Left kidney (tissue), 8 donors: ENCODE measurements around the gene HSD17B2. TPM values are rescaled to one million over a fixed set of nuclear protein-coding genes. Genes with fewer than 3 reads are reported as not detected.
A peak's percentile ranks its signal among the peaks of the same experiment; 100 is the strongest.
"Not testable (repeated sequence)": the region's sequence is repeated elsewhere in the genome, so short reads cannot be mapped to it uniquely, and the experiment has no call there.

Experiments
- DNase-seq: peaks from one replicate; pipeline ENCODE4 v3.0.0-alpha.2; 2013
- long read RNA-seq, 8 donors: transcript quantifications; one replicate each; lab custom pipeline, GENCODE V29; 2026
- polyA plus RNA-seq: library from polyadenylated mRNA; unstranded; fragments of 120-200 nt; gene quantifications from one replicate; pipeline ENCODE4 v1.2.1, GENCODE V29; 2013; ENCODE audit not compliant: insufficient read length

HSD17B2 gene
- polyA plus RNA-seq, result 11.2 TPM
- long read RNA-seq, donor 1, partial matches to known transcripts, result 0 of 4 reads
- long read RNA-seq, donor 1, other reads (novel, unspliced or antisense), result 0 of 4 reads
- long read RNA-seq, donor 2, transcript HSD17B2-201 (5 exons, 1,455 nt), result major isoform, 9 of 15 reads
- long read RNA-seq, donor 2, partial matches to known transcripts, result 5 of 15 reads
- long read RNA-seq, donor 2, other reads (novel, unspliced or antisense), result 0 of 15 reads
- long read RNA-seq, donor 3, transcript HSD17B2-201 (5 exons, 1,455 nt), result major isoform, 10 of 10 reads
- long read RNA-seq, donor 3, partial matches to known transcripts, result 0 of 10 reads
- long read RNA-seq, donor 3, other reads (novel, unspliced or antisense), result 0 of 10 reads
- long read RNA-seq, donor 4, result 0 reads
- long read RNA-seq, donor 5, partial matches to known transcripts, result 0 of 4 reads
- long read RNA-seq, donor 5, other reads (novel, unspliced or antisense), result 0 of 4 reads
- long read RNA-seq, donor 6, partial matches to known transcripts, result 0 of 1 reads
- long read RNA-seq, donor 6, other reads (novel, unspliced or antisense), result 0 of 1 reads
- long read RNA-seq, donor 7, partial matches to known transcripts, result 0 of 1 reads
- long read RNA-seq, donor 7, other reads (novel, unspliced or antisense), result 0 of 1 reads
- long read RNA-seq, donor 8, partial matches to known transcripts, result 0 of 4 reads
- long read RNA-seq, donor 8, other reads (novel, unspliced or antisense), result 0 of 4 reads

GRCh38 chr16:82034981-82035612, at the start of gene HSD17B2:
Gene HSD17B2, plus strand, starts transcription at chr16:82035253. Its CDS starts 172 bp downstream, at chr16:82035425.
- peak; percentile 11 for DNase-seq

DNA sequence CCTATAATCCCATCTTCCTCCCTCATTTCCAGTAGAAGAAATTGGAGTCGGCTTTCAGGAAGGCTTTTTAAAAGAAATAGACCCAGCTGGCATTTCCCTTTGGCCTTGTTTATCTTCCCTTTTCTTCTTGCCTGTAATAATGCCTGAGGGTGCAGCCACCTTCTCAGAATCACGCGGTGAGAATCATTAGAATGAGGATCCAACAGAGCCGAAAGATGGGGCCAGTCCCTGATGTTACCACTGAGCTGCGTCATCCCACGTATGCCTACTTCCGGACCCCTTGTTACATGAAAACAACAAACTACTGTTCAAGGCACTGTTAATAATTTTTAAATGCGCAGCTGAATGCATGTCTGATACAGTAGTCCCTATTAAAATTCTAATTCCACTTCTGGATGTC, 47.9 kb upstream of the HSD17B2 start:
- no peak for DNase-seq

- DNase-seq, result no peak
Measured at GRCh38 chr16:81987706-81988105, 47.3 kb upstream of the HSD17B2 start.

GRCh38 chr16:81992859-81993258, 42.2 kb upstream of the HSD17B2 start:
- DNase-seq, result no peak

GRCh38 chr16:81994485-81994884, 40.6 kb upstream of the HSD17B2 start:
- no peak for DNase-seq

- DNase-seq, result no peak
Measured at GRCh38 chr16:81995651-81996050, 39.4 kb upstream of the HSD17B2 start.

DNA sequence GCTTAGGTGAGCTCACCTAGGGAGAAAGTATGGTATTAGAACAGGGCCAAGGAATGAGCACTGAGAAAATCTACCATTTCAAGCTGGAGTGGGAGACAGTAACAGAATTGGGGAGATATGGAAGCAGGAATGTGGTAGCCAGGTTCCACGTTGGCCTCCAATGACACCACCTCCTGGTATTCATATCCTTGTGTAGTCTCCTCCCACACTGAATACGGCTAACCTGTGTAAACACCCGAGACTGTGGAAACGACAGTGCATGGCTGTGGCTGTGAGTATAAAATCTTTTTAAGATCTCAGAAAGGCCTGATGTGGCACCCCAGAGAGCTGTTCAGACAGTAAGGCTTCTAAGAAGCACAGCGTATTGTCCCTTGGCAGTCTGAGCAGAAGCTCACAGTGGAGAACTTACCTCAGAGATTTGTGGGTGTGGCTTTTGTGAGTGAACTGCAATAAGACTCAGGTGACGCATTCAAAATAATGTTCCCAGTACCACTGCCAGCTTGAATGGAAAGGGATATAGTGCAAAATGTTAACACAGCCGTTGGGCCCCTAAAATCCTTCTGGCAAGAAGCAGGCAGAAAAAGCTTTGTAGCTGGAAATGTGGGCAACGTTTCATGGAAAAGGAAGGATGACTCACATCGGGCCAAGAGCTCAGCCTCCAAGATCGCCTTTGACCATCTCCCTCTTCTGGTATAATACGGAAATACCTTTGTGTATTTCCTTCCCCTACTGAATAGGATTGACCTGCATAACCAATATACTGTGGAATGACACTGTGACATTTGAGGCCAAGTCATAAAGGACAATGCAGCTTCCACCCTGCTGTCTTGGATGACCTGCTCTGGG, 38.2 kb upstream of the HSD17B2 start:
- DNase-seq, result no peak

DNA sequence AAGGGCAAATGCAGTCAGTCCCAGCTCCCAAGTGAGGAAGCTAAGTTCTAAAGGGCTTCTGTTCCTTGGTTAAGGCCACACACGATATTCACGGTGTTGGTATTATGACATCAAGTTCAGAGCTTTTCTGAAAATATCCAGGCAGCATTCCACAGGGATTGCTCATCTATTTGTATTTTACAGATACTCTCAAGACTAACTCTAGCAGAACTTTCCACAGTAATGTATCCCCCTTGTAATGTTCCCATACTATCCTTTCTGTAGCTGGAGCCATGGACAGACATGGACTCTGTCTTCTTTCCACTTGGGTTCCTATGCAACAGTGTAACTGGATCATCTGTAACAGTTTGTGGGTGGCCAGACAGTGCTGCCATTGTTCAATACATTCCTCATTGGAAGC, 37.3 kb upstream of the HSD17B2 start:
- DNase-seq, result no peak

- DNase-seq, result no peak
Measured at GRCh38 chr16:82002831-82003230, 32.2 kb upstream of the HSD17B2 start.

DNA sequence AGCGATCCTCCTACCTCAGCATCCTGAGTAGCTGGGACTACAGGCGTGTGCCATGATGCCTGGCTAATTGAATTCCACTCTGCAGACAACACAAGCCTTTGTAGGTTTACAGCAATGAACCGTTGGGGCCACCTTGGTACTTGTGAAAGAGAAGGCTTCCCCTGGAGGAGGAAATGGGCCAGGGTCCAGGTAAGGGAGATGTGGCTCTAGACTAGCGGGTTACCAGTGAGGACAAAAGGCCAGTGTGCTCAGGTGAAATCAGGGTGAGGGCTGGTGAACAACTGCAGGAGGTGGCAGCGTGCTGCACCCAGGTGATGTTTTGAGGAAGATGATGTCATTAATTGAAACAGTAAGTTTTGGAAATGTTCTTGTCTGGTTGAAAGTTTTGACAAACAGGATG, 30.5 kb upstream of the HSD17B2 start:
- DNase-seq, result peak; percentile 34

- DNase-seq, result peak; percentile 33
Measured at GRCh38 chr16:82005027-82005830, 29.8 kb upstream of the HSD17B2 start.

DNA sequence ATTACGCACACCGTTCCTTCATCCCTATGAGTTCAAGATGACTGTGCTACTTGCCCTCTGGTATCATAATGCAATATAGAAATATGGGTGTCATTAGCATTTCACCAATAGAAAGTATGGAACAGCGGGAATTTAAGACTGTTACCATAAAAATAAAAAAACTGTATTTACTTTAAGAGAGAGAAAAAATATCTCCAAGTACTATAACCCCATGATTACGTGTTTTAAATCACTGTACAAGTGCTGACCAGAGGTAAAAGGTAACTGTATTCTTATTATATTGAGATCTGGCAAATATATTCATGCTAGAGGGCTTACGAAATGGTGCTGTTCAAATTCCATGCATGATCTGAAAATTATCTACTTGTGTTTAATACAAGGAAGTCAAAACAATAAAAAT, 29.0 kb upstream of the HSD17B2 start:
- DNase-seq, result no peak

DNA sequence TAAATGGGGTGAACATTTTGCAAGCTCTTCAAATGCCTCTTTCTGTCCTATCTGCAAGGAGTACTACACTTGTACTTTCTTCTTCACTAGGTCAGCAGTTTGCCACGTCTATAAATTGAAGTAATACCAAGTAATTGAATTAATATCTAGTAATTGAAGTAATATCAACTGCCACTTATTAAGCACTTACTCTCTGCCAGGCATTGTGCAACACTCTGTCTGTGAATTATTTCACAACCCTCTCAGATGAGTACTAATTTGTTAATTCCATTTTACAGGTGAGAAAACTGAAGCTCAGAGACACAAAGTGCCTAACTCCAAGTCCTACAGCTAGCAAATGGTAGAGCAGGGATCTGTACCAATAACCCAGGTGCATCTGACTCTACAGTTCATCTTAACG, 27.9 kb upstream of the HSD17B2 start:
- DNase-seq, result no peak

DNA sequence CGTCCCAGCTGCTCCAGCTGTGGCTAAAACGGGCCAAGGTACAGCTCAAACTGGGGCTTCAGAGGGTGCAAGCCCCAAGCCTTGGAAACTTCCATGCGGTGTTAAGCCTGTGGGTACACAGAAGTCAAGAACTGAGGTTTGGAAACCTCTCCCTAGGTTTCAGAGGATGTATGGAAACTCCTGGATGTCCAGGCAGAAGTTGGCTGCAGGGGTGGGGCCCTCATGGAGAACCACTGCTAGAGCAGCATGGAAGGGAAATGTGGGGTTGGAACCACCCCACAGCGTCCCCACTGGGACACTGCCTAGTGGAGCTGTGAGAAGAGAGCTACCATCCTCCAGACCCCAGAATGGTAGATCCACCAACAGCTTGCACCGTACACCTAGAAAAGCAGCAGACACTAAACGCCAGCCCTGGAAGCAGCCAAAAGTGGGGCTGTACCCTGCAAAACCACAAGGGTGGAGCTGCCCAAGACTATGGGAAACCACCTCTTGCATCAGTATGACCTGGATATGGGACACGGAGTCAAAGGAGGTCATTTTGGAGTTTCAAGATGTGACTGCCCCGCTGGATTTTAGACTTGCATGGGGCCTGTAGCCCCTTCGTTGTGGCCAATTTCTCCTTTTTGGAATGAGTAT, 26.0 kb upstream of the HSD17B2 start:
- DNase-seq, result no peak

DNA sequence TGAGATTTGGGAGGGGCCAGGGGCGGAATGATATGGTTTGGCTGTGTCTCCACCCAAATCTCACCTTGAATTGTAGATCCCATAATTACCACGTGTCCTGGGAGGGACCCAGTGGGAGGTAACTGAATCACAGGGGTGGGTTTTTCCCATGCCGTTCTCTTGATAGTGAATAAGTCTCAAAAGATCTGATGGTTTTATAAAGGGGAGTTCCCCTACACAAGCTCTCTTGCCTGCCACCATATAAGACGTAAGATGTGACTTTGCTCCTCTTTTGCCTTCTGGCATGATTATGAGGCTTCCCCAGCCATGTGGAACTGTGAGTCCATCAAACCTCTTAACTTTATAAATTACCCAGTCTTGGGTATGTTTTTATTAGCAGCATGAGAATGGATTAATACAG, 25.3 kb upstream of the HSD17B2 start:
- not testable (repeated sequence) for DNase-seq

GRCh38 chr16:82010649-82011048, 24.4 kb upstream of the HSD17B2 start:
- no peak for DNase-seq

GRCh38 chr16:82011199-82011641, 23.8 kb upstream of the HSD17B2 start, which contains the start of gene SDR42E1:
Gene SDR42E1, minus strand, starts transcription at chr16:82011470. Its CDS starts 10,612 bp downstream, at chr16:82000858.
- peak; percentile 67 for DNase-seq

DNA sequence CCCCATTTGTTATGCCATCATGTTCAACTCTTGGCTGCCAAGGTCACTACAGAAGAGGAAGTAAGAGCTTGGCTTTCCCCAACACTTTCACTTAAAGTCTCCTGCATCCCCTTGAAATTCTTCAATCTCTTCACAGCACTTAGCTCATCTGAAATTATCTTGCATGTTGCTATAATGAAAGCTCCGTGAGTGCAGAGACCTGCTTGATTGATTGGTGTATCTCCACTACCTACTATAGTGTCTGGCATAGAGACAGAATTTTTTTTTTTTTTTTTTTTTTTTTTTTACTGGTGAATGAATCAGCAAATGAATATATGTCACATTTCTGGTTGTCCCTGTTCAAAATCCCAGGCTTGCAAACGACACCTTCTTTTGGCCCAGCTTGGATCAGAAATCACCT, 21.9 kb upstream of the HSD17B2 start:
- DNase-seq, result no peak

DNA sequence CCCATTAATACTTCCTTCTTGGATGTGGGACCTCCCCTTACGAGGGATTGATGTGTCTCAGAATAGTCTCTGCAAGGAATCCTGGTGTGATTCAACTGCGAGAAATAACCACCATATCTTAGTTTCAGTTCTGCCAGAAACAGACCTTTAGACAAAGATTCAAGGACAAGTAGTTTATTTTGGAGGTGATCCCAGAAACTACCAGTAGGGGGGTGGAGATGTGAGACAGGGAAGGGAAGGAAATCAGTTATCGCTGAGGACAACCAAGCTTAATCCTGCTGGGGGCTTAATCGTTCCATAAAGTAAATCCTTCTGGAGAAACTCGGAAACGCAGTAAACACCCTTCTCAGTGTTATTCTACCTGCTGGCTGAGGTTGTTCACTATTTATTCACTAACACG, 18.8 kb upstream of the HSD17B2 start:
- DNase-seq, result peak; percentile 15

DNA sequence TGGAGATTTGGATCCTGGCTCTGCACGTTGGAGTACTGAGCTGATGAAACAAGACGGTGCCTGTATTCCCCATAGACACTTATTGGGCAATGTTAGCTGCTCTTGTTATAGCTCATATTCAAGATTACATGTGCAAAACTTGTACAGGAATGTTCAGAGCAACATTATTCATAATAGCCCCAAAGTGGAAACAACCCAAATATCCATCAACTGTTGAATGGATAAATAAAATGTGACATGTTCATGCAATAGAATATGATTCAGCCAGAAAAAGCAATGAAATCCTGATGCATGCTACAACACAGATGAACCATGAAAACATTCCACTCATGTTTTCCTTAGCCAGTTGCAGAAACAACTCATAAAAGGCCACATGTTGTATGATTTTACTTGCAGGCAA, 18.1 kb upstream of the HSD17B2 start:
- no peak for DNase-seq
